ENCODE results near the gene ABHD17C.

The ABHD17C gene

DNA sequence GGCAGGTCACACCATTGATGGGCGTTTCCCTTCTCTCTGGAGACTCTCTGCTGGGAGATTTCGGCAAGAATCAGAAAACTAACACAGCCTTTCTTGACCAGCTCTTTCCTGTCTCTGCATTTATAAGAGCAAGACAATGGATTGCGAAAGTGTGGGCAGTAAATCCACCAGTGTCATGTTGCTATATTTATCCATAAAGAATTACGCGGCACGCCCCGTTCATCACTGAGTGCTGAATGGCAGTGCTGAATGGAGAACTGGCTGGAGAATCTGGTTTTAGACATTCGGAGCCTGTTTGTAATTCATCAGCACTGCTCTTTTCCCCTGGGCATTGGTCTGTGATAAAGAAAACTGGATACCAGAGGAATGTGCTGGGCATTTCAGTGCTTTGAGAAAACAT lies 82.0 kb downstream of the ABHD17C start:
- Histone ChIP-seq H3K4me1 (ENCODE audit: control insufficient read depth in 1 of 2, insufficient read depth in 1 of 2, low read depth in 1 of 2, low read length in 1 of 2) (peaks cover 5 to 9% of the 10 kb centered on the region in 2 experiments), H3K36me3 (no peaks in the 10 kb centered on the region), H3K27me3 (peaks cover 64% of the 10 kb centered on the region), H3K4me3 (ENCODE audit: low read depth in 1 of 2, low read length in 1 of 2) (no peak overlapping the region), H3K27ac (no peak overlapping the region), H3K9me3 (no peaks in the 10 kb centered on the region)
- TF ChIP-seq, protein P1, sequence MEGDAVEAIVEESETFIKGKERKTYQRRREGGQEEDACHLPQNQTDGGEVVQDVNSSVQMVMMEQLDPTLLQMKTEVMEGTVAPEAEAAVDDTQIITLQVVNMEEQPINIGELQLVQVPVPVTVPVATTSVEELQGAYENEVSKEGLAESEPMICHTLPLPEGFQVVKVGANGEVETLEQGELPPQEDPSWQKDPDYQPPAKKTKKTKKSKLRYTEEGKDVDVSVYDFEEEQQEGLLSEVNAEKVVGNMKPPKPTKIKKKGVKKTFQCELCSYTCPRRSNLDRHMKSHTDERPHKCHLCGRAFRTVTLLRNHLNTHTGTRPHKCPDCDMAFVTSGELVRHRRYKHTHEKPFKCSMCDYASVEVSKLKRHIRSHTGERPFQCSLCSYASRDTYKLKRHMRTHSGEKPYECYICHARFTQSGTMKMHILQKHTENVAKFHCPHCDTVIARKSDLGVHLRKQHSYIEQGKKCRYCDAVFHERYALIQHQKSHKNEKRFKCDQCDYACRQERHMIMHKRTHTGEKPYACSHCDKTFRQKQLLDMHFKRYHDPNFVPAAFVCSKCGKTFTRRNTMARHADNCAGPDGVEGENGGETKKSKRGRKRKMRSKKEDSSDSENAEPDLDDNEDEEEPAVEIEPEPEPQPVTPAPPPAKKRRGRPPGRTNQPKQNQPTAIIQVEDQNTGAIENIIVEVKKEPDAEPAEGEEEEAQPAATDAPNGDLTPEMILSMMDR (IDR thresholded peaks at IDR 0.05): no peak

DNA sequence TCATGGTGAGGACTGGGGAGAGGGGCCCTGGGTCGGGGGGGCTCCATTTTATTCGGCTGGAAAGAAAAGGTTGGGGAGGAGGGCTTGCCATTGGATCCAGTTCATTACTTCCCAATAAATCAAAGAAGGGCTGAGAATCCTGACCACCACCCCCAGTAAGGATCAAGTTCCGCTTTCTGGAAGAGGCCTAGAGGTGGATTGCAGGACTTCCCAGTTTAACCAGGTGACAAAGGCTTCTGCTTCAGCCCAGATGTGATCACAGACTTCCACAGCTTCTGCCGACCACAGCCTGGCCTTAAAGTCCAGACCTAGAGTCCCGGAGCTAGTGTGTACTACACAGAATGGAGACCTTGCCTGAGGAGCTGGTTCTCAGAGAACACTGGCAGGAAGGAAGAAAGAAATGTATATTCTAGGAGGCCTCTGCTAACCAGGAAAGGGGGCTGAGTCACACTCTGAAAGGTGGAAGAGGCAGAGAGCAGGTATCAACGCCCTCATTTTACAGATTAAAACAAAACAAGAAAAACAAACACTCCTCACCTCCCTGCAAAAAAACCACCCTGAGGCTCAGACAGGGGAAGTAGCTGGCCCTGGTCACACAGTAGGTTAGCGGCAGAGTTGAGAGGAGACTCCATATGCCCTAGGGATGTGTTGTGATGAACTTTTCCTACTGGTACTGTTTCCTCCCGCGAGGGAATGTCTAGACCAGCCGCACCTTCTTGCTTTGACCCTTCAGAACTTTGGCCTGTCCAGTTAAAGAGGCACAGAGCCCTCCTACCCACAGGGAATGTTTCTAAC lies 82.9 kb downstream of the ABHD17C start:
- H3K36me3 ChIP-seq: no peaks in the 10 kb centered on the region
- H3K27ac ChIP-seq: no peak overlapping the region
- H3K27me3 ChIP-seq: peaks cover 73% of the 10 kb centered on the region
- TF ChIP-seq, protein P1 (IDR thresholded peaks at IDR 0.05): no peak
- peaks cover 5 to 9% of the 10 kb centered on the region in 2 experiments for H3K4me1 ChIP-seq (ENCODE audit: control insufficient read depth in 1 of 2, insufficient read depth in 1 of 2, low read depth in 1 of 2, low read length in 1 of 2)
- H3K9me3 ChIP-seq: no peaks in the 10 kb centered on the region
- no peak overlapping the region for H3K4me3 ChIP-seq (ENCODE audit: low read depth in 1 of 2, low read length in 1 of 2)

DNA sequence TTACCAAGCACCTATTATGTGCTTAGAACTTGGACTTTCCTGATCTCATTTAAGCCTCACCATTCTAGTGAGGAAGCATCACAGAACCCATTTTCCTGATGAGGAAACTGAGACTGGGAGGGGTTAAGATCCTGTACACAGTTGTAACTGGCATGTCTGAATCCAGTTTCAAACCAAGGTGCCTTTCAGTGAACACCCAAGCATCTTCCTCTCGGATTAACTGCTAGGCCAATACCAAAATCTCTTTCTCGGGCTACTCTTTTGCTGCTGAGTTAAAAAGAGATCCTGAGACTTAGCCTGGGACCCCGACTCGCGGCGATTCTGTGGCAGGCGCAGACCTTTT lies 83.5 kb downstream of the ABHD17C start:
- no peak overlapping the region for H3K4me3 ChIP-seq (ENCODE audit: low read depth in 1 of 2, low read length in 1 of 2)
- peaks cover 75% of the 10 kb centered on the region for H3K27me3 ChIP-seq
- no peaks in the 10 kb centered on the region for H3K36me3 ChIP-seq
- H3K4me1 ChIP-seq (ENCODE audit: control insufficient read depth in 1 of 2, insufficient read depth in 1 of 2, low read depth in 1 of 2, low read length in 1 of 2): peaks cover 5 to 9% of the 10 kb centered on the region in 2 experiments
- TF ChIP-seq, protein P1 (IDR thresholded peaks at IDR 0.05): no peak
- H3K27ac ChIP-seq: no peak overlapping the region
- H3K9me3 ChIP-seq: no peaks in the 10 kb centered on the region

DNA sequence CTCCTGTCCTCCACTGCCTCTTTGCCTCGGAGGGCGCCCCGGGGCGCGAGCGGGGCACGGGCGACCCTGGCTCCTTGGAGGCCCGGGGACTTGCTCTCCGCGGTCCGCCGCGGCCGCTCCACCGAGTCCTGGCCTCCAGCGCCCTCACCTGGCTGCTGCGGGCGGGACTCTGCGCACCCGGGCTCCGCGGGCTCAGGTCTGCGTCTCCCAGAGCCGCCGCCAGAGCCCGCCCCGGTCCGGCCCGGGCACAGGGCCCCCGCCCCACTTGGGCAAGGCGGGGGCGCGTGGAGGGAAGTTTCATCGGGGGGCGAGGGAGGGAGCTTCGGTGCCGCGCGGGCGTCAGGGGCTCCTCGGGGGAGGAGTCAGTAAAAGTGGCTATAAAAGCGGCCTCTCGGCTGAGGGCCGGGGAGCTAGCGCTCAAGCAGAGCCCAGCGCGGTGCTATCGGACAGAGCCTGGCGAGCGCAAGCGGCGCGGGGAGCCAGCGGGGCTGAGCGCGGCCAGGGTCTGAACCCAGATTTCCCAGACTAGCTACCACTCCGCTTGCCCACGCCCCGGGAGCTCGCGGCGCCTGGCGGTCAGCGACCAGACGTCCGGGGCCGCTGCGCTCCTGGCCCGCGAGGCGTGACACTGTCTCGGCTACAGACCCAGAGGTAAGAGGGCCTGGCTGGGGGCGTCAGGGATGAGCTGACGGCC lies 84.0 kb downstream of the ABHD17C start, which contains the start of gene CEMIP:
TSS of gene CEMIP (plus strand) at position 407 of the 694 bp plus-strand sequence. CDS start 94,510 bp downstream, outside the sequence.
- peaks cover 76% of the 10 kb centered on the region for H3K27me3 ChIP-seq

DNA sequence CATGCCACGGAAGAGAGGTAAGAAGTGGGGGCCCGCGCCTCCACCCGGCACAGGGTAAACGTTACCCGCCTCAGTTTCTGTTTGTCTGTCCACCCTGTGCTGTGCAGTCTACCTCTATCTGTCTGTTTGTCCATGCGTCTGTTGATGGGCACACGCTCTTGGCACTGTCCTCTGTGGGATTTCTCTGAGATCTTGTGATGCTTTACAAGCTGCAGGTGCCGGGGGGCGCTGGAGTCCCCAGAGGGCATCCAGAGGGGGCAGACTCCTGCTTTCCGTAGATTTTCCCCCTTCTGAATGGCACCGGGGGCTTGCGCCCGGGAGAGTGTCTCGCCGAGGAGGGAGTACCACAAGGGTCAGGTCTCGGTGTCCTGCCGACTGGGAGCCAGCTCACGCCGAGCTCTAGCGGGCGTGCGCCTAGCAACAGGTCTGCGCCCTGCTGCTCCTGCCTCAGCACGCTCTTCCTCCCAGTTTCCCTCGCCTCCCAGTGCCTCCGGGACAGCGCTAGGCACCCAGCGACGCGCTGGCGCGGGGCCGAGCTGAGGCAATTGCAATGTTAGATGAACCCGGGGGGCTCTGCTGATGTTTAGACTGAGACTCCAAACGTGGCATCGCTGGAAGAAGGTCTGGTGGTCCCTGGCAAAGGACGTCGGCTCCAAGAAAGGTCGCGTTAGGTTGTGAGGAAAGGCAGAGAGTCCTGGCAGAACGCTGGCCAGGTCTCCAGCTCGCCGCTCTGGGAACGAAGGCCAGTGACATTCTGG lies 84.7 kb downstream of the ABHD17C start:
- peaks cover 5 to 9% of the 10 kb centered on the region in 2 experiments for H3K4me1 ChIP-seq (ENCODE audit: control insufficient read depth in 1 of 2, insufficient read depth in 1 of 2, low read depth in 1 of 2, low read length in 1 of 2)

More for the DNA sequence above, 84.0 kb downstream of the ABHD17C start, which contains the start of gene CEMIP:
- H3K36me3 ChIP-seq: no peaks in the 10 kb centered on the region
- no peak within 1 kb of the TSS for H3K4me3 ChIP-seq (ENCODE audit: low read depth in 1 of 2, low read length in 1 of 2)
- no peak within 1 kb of the TSS for H3K27ac ChIP-seq
- H3K9me3 ChIP-seq: no peaks in the 10 kb centered on the region
- H3K4me1 ChIP-seq (ENCODE audit: control insufficient read depth in 1 of 2, insufficient read depth in 1 of 2, low read depth in 1 of 2, low read length in 1 of 2): peaks cover 5 to 9% of the 10 kb centered on the region in 2 experiments
- TF ChIP-seq, protein P1 (IDR thresholded peaks at IDR 0.05): no peak

More for the DNA sequence above, 84.7 kb downstream of the ABHD17C start:
- no peak overlapping the region for H3K27ac ChIP-seq
- H3K4me3 ChIP-seq (ENCODE audit: low read depth in 1 of 2, low read length in 1 of 2): no peak overlapping the region
- H3K27me3 ChIP-seq: peaks cover 84% of the 10 kb centered on the region
- H3K36me3 ChIP-seq: no peaks in the 10 kb centered on the region
- no peaks in the 10 kb centered on the region for H3K9me3 ChIP-seq
- TF ChIP-seq, protein P1 (IDR thresholded peaks at IDR 0.05): no peak

All from neutrophil (primary cell).